ACC112 (cell line): Measurements from ENCODE around the gene MT1B.

Experiments
- H2AFZ ChIP-seq: fragments of 200-600 bp; sonication (generic); one replicate; pipeline ENCODE4 v1.6.0; 2017; ENCODE audit warnings: antibody characterized with exemption, low read length; ENCODE audit not compliant: unreplicated experiment
- H3K27ac ChIP-seq: fragments of 200-600 bp; sonication (generic); 2 replicates; pipeline ENCODE4 v1.5.1; 2014; ENCODE audit warnings: low read depth, mild to moderate bottlenecking, antibody characterized with exemption, low read length, moderate library complexity
- H3K27me3 ChIP-seq: fragments of 200-600 bp; sonication (generic); 2 replicates; pipeline ENCODE4 v1.6.1; 2014; ENCODE audit warnings: mild to moderate bottlenecking, antibody characterized with exemption, low read length, moderate library complexity, mixed read lengths; ENCODE audit not compliant: insufficient read depth
- H3K36me3 ChIP-seq: fragments of 200-600 bp; sonication (generic); 2 replicates; pipeline ENCODE4 v1.6.1; 2016; ENCODE audit warnings: mild to moderate bottlenecking, antibody characterized with exemption, low read length, moderate library complexity, mixed read lengths; ENCODE audit not compliant: insufficient read depth
- H3K4me1 ChIP-seq: fragments of 200-600 bp; sonication (generic); one replicate; pipeline ENCODE4 v1.6.1; 2016; ENCODE audit warnings: low read length, mixed read lengths; ENCODE audit not compliant: insufficient read depth, unreplicated experiment, control insufficient read depth
- H3K4me3 ChIP-seq: fragments of 200-600 bp; sonication (generic); 2 replicates; pipeline ENCODE4 v1.5.1; 2014; ENCODE audit warnings: mild to moderate bottlenecking, low read depth, low read length
- H3K79me2 ChIP-seq: fragments of 200-600 bp; sonication (generic); one replicate; pipeline ENCODE4 v1.6.0; 2016; ENCODE audit warnings: low read length; ENCODE audit not compliant: control insufficient read depth, unreplicated experiment, insufficient read depth

Gene MT1B

DNA sequence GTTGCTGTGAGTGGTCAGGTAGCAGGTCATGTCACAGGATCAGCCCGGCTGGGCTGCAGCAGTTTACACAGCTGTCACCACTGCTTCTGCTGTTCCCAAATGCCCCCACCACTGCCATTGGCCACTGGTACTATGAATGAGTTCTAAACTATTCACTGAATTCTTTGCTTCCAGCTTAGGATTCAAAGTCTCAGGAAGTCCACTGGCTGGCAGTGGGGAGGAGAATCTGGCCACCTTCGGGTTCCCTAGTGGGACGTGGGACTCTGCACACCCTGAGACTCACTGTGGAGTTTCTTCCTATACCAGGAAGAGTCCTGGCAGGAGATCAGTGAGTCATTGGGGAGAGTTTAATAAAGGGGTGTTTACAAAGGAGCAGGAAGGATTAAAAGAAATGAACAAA is 37.5 kb downstream of the MT1B start:
- H3K79me2 ChIP-seq = no peaks in the 10 kb centered on the region
- peak overlapping the region; percentile 11 for H2AFZ ChIP-seq
- H3K27me3 ChIP-seq = no peaks in the 10 kb centered on the region
- H3K4me3 ChIP-seq = no peak overlapping the region
- no peaks in the 10 kb centered on the region for H3K36me3 ChIP-seq
- H3K27ac ChIP-seq = no peak overlapping the region
- H3K4me1 ChIP-seq = peaks cover 24% of the 10 kb centered on the region

- H2AFZ ChIP-seq = no peak overlapping the region
- H3K79me2 ChIP-seq = no peaks in the 10 kb centered on the region
- H3K27me3 ChIP-seq = no peaks in the 10 kb centered on the region
- H3K36me3 ChIP-seq = no peaks in the 10 kb centered on the region
- no peak overlapping the region for H3K4me3 ChIP-seq
- peaks cover 17% of the 10 kb centered on the region for H3K4me1 ChIP-seq
- no peak overlapping the region for H3K27ac ChIP-seq
Observed at GRCh38 chr16:56690420-56691122, 38.9 kb downstream of the MT1B start.

DNA sequence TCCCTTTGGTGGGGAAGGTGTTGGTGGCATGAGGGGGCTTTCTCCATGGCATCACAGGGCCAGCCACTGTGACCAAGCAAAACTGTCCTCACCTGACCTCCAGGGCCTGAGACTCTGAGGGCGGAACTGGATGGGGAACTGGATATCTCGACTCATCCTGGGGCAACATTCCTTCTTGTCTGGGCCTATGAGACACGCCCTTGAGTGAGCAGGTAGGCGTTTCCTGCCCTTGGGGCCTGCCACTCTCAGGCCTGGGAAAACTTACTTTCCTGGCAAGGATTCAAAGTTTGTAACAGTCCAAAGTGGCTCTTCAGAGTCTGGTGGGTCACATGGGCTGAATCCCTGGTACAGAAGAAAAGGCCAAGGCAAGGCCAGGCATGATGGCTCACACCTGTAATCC is 40.2 kb downstream of the MT1B start:
- no peaks in the 10 kb centered on the region for H3K27me3 ChIP-seq
- no peaks in the 10 kb centered on the region for H3K36me3 ChIP-seq
- no peaks in the 10 kb centered on the region for H3K79me2 ChIP-seq
- H3K4me1 ChIP-seq = peaks cover 17% of the 10 kb centered on the region
- H3K27ac ChIP-seq = peak overlapping the region; percentile 26; the same call in 1 of the 2 replicates
- no peak overlapping the region for H2AFZ ChIP-seq
- H3K4me3 ChIP-seq = no peak overlapping the region

DNA sequence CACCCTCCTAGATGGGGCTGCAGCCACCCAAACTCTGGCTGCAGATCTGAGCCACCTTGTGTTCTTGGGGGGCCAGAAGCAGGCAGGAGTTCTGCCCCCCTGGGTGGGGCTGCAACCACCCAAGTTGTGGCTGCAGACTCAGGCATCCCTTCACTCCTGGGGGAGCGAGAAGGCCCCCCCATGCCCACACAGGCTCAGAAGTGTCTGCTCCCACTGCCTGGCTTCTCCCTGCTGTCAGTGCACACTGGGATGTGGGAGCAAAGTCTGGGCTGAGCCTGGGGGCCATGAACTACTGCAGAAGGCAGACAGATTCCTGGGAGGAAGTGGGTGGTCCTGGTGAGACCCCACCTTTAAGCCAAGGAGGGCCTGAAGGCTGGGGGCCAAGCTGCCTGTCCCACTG is 43.6 kb downstream of the MT1B start:
- Histone ChIP-seq H2AFZ (no peak overlapping the region), H3K36me3 (no peaks in the 10 kb centered on the region), H3K27ac (no peak overlapping the region), H3K79me2 (no peaks in the 10 kb centered on the region), H3K4me1 (peaks cover 13% of the 10 kb centered on the region), H3K4me3 (no peak overlapping the region), H3K27me3 (no peaks in the 10 kb centered on the region)

- Histone ChIP-seq H2AFZ (no peak overlapping the region), H3K27me3 (no peaks in the 10 kb centered on the region), H3K4me3 (no peak overlapping the region), H3K36me3 (no peaks in the 10 kb centered on the region), H3K27ac (no peak overlapping the region), H3K79me2 (no peaks in the 10 kb centered on the region), H3K4me1 (peaks cover 9% of the 10 kb centered on the region)
Observed at GRCh38 chr16:56697456-56698155, 45.9 kb downstream of the MT1B start.

GRCh38 chr16:56700195-56700594 is 48.5 kb downstream of the MT1B start:
- H2AFZ ChIP-seq = no peak overlapping the region
- H3K36me3 ChIP-seq = no peaks in the 10 kb centered on the region
- no peaks in the 10 kb centered on the region for H3K27me3 ChIP-seq
- peaks cover 10% of the 10 kb centered on the region for H3K4me1 ChIP-seq
- no peak overlapping the region for H3K27ac ChIP-seq
- H3K4me3 ChIP-seq = no peak overlapping the region
- no peaks in the 10 kb centered on the region for H3K79me2 ChIP-seq

GRCh38 chr16:56700631-56701030 is 48.9 kb downstream of the MT1B start:
- Histone ChIP-seq H3K27me3 (no peaks in the 10 kb centered on the region), H3K4me3 (no peak overlapping the region), H2AFZ (no peak overlapping the region), H3K79me2 (no peaks in the 10 kb centered on the region), H3K4me1 (peaks cover 10% of the 10 kb centered on the region), H3K27ac (no peak overlapping the region), H3K36me3 (no peaks in the 10 kb centered on the region)

DNA sequence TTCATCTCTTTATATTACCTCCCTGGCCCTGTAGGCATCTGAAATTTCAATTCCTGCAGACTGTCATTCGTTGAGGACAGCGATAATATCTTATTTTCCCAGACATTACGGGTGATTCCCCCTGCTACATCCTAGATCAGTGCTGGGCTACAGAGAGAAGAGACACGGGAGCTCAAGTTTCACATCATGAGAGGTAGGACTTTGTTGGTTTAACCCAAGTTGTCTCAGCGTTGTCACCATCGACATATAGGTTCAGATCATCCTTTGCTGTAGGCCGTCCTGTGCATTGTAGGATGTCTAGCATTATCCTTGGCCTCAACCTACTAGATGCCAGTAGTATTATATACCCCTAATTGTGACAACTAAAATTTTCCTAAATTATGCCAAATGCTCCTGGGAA is 49.8 kb downstream of the MT1B start:
- Histone ChIP-seq H3K36me3 (no peaks in the 10 kb centered on the region), H3K4me3 (no peak overlapping the region), H3K27ac (no peak overlapping the region), H3K27me3 (no peaks in the 10 kb centered on the region), H2AFZ (peak overlapping the region; percentile 7), H3K79me2 (no peaks in the 10 kb centered on the region), H3K4me1 (peaks cover 10% of the 10 kb centered on the region)
